Suppressor macrophage treated with lipopolysaccharide for 1 hour (primary cell): ENCODE results near the gene MEG3.

Source experiments
- DNase-seq, 3 donors: peaks; one replicate each; pipeline ENCODE4 v3.0.0-alpha.2; 2020 to 2022

MEG3 gene

GRCh38 chr14:100882991-100883788 is 57.3 kb downstream of the MEG3 start:
- no peak for DNase-seq

- DNase-seq: no peak
Observed at GRCh38 chr14:100883789-100884101, 57.8 kb downstream of the MEG3 start.

- no peak for DNase-seq
Observed at GRCh38 chr14:100884456-100884855, 58.5 kb downstream of the MEG3 start.

GRCh38 chr14:100885196-100885595 is 59.3 kb downstream of the MEG3 start:
- no peak for DNase-seq

- DNase-seq: no peak
Observed at GRCh38 chr14:100885617-100886016, 59.7 kb downstream of the MEG3 start.

GRCh38 chr14:100887728-100888335 is 61.9 kb downstream of the MEG3 start:
- DNase-seq: no peak

- no peak for DNase-seq
Observed at GRCh38 chr14:100888789-100889315, 62.9 kb downstream of the MEG3 start.

GRCh38 chr14:100889641-100890040 is 63.7 kb downstream of the MEG3 start:
- no peak for DNase-seq

GRCh38 chr14:100890061-100890850 is 64.3 kb downstream of the MEG3 start:
- DNase-seq: no peak

GRCh38 chr14:100891051-100891450 is 65.1 kb downstream of the MEG3 start:
- no peak for DNase-seq

- no peak for DNase-seq
Observed at GRCh38 chr14:100891501-100892445, 65.9 kb downstream of the MEG3 start.

GRCh38 chr14:100892496-100893227 is 66.7 kb downstream of the MEG3 start:
- DNase-seq: no peak

GRCh38 chr14:100893228-100893601 is 67.3 kb downstream of the MEG3 start:
- no peak for DNase-seq

GRCh38 chr14:100893760-100894159 is 67.8 kb downstream of the MEG3 start:
- DNase-seq: no peak

- no peak for DNase-seq
Observed at GRCh38 chr14:100894416-100894815, 68.5 kb downstream of the MEG3 start.

GRCh38 chr14:100895411-100895810 is 69.5 kb downstream of the MEG3 start:
- DNase-seq: no peak

GRCh38 chr14:100896369-100897060 is 70.6 kb downstream of the MEG3 start:
- DNase-seq: no peak

GRCh38 chr14:100898465-100898864 is 72.5 kb downstream of the MEG3 start:
- no peak for DNase-seq

- no peak for DNase-seq
Observed at GRCh38 chr14:100898935-100899883, 73.3 kb downstream of the MEG3 start.
